CMK (cell line): ENCODE measurements around the gene PCYT1B.
"Not testable (repeated sequence)": the region's sequence is repeated elsewhere in the genome, so short reads cannot be mapped to it uniquely, and the experiment has no call there.

ENCODE experiments used
- DNase-seq: peaks from one replicate; pipeline ENCODE4 v3.0.0-alpha.2; 2010; ENCODE audit warnings: low read depth

Gene PCYT1B

DNA sequence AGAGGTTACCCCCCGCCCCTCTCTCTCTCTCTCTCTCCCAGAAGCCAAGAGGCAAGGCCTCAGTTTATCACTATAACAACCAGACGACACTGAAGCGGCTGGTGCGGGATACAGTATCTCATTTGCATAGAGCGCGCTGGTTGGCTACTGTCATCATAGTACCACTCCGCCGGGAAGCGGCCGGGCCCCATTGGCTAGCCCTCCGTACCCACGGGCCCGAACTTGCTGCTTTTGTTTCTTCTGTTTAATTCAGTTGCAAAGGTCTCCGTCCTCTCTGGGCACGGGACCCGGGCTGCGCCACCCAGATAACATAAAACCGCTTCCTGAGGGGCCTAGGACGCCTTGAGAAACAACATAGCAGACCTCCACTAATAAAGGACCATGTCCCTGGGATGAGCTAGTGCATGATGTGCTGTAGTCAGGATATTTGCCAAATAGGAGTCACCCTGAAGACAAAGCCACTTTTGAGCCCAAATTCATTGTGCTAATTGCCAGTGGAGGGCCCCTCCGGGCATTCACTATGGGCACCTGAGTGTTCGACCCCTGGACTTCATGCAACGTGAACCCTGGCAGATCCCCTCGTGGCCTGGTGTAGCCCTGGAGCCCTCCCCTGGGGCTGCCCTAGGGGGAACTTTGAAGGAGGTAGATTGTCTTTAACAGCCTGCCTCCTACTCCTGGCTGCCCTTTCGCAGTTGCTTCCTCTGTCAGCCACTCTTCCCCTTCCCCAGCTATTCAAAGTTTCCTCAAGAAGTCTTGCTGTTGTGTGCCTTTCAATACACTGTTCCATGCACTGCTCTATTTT lies at the start of gene PCYT1B:
TSS of gene PCYT1B (minus strand) at position 91 of the 802 bp plus-strand sequence. CDS start 242 bp downstream, outside the sequence.
- peak; percentile 30 for DNase-seq

DNA sequence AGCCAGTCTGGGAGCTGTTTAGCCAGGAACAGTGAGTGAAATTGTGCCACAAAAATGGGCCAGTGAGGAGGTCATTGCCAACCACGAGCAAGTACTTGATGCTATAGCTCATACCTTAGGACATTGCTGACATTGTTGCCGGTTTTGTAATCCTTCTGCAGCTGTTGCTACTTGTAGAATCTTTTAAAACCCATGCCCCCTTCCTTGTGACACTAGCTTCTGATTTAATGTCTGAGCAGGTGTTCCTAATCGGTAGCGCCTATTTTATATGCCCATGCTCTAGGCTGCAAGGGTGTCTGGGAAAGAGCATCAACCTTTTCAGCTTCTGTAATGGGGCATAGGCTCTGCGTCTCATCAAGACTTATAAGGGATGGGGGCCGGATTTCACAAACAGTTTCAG lies 49.1 kb upstream of the PCYT1B start:
- DNase-seq, result no peak

DNA sequence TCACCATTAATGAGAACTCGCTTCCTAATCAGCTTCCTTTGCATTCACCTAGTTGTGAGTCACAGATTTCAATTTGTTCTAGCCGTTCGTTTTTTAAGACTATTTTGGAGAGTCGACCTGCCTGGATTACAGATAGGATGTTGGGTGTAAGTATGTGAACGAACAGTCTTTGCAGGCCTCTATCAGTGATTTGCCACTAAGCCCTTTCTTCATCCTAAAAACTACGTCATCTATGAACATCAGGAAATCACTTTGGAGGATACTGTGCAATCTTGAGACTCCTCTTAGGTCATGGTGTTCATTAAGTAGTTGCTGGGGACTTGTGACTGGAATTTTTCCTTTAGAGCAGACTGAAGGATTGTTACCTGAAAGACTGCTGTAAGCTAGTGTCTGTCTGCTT lies 47.7 kb upstream of the PCYT1B start:
- no peak for DNase-seq

DNA sequence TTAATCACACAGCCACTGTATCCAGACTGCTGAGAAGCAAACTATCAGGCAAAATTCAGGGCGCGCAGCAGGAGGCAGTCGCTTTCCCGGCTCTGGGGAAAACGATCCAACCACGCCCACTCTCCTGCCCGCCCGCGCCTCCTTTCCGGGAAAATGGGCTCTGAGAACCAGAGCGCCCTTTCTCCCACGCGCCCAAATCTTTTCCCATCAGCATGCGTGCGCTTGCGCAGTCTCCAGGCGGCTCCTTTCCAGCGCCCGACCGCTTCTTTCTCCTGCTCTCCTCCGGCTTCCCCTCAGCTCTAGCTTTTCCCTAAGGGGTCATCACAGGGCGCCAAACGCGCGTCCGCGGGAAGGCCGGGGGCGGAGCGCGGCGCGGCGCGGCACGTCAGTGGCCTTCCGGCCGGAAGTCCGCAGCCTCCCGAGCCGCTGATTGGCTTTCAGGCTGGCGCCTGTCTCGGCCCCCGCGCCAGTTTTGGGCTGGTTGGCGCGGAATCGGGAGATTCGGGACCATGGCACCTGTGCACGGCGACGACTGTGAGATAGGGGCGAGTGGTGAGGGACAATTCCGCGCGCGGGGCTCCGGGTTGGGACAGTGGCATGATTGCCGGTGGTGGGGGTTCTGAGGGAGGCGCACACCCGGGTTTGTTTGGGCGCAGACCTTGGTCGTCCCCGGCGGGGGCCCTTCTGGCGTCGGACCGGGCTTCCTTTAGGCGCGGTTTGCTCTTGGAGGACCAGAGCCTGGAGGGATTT lies 46.5 kb upstream of the PCYT1B start, which contains the start of gene POLA1:
TSS of gene POLA1 (plus strand) at position 466 of the 750 bp plus-strand sequence. CDS start at position 510, 44 bp downstream.
- DNase-seq, result peak; percentile 62

DNA sequence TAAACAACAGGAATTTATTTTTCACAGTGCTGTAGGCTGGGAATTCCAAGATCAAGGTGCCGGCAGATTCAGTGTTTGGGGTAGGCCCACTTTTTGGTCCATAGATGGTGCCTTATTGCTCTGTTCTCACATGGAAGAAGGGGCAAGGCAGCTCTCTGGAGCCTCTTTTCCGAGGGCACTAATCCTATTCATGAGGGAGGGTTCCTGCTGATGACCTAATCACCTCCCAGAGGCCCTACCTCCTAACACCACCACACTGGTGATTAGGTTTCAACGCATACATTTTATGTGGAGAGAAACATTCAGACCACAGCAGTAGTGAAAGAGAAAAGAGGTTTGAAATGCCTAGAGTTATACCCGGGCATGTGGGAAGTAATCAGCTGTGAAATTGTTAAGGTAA lies 45.2 kb upstream of the PCYT1B start:
- DNase-seq, result no peak

DNA sequence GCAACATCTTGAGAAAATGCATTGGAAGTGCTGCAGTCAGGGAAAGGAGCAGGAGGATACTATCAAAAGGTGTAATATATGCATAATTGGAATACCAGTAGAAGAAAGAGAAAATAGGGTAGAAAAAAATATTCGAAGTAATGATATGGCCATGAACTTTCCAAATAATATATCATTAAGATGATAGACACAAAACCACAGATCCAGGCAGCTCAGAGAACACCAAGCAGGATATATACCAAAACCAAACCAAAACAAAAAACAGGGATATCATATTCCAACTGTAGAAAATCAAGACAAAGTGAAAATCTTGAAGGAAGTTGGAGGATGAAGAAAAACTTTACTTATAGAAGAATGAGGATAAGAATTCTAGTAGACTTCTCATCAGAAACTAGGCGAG lies 36.9 kb upstream of the PCYT1B start:
- no peak for DNase-seq

DNA sequence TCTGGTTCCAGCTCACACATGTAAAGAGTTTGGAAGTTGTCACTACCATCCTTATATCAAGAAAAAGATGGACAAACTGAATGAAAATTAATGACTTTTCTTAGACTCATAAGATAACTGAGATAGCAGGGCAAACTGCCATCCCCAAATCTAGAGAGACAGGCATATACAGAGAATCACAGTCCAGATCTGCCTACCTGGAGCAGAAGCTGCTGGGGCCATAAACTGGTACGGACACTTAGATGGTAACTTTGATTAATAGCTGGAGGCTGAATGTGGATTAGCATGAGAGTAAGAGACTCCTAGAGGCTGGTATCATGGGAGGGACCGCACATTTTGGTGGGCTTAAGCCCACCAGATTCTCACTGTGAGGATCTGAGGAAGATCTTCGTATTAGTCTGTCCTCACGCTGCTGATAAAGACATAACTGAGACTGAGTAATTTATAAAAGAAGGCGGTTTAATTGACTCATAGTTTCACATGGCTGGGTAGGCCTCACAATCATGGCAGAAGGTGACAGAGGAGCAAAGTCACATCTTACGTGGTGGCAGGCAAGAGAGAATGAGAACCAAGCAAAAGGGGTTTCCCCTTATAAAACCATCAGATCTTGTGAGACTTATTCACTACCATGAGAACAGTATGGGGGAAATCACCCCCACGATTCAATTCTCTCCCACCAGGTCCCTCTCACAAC lies 35.7 kb upstream of the PCYT1B start:
- no peak for DNase-seq

DNA sequence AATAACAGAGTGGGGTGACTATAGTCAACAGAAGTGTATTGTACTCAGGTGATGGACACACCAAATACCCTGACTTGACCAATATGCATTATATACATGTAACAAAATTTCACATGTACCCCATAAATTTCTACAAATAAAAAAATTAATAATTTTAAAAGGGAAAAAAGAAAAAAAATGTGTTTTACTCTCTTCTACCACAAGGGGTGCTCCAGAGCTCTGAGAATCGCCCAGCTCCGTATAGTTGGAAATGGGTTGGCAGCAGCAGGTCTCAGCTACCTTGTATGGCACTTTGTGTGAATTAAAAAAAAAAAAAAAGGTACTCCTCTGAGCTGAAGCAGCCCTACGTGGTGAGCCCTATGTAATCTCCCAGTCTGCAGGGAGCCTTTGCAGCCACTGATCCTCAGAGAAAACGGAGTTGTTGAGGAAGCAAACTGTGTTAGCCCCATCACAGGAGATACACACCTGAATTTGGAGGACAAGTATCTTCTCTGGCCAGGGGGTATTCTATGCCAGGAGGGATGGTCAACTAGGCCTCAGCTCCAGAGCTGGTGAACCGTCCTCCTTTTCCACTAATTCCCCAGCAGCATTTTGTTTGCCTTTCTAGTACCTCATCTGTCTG lies 29.4 kb upstream of the PCYT1B start:
- no peak for DNase-seq

DNA sequence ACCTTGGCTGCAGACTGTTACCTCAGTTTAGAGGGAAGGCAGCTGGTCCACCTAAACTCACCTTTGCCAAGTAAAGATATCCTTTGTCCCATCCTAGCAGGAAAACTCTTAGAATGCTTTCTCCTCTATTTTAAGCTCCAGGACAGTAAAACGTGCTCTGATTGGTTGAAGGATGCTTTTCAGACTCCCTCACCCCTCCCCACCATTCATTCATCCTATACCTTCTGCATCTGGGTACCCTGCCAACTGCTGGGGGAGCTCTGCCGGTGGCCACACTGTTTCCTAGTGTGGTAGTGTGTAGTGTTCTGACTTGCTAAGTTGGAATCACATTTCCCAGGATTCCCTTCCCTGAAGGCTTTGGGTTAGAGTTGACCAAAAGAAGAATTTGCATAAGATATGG lies 26.3 kb upstream of the PCYT1B start:
- DNase-seq, result no peak

DNA sequence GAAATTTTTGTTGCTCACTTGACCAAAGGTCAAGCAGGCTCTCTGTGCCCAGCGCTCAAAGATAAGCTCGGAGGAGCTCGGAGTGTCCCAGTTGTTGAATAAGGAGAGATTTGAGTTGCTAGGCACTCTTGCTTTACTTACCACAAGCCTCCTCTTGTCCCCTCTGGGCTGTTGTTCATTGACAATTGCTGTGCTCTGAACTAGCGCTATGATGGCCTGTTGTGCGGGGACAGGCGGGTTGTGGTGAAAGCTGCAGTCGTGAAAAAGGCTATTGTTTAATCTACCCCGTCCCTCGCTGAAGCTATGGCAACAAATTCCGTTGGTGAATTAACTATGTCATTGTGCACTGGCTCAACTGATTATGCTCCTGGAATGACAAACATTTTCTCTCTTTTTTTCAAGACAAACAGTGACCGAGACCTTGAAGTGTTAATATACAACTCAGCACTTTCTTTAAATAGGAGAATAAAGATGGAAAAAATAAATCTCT lies 25.6 kb upstream of the PCYT1B start:
- DNase-seq, result no peak

DNA sequence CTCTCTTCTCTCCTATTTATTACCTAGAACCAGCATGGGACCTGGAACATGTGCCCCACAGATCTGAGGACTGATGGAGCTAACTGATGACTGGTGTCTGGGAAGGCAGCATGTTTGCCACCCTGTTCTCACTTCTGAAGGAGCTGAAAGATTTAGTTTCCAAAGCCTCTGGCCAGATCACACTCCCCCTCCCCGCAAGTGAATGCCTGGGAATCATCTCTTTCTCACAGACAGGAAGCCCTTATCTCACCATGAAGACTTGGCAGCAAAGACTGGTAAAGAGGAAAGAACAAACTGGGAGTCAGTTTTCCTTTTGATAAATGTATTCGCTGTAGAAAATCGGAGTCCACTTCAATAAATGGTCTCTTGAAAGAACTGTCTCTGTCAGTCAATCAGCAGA lies 21.0 kb upstream of the PCYT1B start:
- DNase-seq, result no peak

DNA sequence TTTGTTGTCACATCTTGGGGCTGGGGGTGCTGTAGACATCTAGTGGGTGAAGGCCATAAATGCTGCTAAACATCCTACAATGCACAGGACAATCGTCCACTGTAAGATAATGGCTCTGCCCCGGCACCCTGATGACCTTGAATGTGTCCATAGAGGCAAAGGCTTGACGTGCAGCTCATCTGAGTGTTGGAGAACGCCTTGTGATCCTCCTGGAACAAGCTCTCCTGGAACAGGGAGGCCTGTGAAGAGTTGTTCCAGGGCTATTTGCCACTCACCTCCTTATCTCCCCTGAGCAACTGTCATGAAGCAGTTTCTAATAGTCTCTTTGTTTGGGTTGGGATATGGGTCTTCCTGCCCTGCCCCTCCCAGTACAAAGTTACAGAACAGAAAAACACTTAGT lies 15.2 kb upstream of the PCYT1B start:
- DNase-seq, result no peak

DNA sequence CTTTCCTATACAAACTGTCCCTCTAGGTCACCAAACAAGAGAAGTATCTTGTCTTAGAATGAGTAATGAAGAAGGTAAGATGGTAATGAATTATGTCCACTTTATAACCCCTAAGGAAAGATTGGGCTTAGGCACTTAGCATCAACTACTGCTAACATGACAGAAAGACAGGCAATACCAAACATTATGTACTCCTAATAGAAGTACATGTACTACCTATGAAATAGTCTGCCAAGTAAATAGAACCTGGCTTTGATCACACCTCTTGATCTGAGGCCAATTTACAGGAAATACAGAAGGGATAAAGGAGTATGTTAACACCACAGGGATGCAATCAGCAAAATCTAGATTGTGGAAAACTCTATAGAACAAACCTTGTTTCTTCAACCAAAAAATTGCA lies 14.1 kb upstream of the PCYT1B start:
- DNase-seq, result no peak

DNA sequence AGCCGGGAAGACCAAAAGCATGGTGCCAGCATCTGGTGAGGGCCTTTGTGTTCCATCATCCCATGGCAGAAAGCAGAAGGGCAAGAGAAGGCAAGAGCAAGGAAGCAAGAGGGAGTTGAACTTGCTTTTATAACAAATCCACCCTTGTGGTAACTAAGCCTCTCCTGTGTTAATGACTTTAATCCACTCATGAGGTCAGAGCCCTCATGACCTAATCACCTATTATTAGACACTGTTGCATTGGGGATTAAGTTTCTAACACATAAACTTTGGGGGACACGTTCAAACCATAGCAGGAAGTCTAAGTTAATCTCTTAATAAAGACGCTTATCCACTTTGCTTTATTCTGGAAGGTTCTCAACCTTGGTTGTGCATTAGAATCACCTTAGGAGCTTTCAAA lies 12.5 kb upstream of the PCYT1B start:
- no peak for DNase-seq

DNA sequence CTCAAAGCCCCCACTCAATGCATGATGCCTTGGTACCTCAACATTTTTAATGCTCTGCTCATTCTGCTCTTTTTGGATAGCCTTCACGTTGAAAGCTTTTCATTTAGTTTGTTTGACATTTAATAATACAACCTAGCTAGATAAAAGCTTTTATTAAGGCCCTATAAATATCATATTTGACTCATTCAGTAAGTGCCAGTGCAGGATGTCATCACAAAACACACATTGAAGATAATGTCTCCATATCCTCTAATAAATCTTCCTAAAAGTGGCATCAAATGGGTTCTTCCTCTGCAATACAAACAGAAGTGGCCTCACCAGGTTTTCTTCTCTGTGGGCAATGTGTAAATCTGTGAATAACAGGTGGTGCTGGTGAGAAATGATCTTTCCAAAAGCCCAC lies 12.0 kb upstream of the PCYT1B start:
- DNase-seq, result no peak

DNA sequence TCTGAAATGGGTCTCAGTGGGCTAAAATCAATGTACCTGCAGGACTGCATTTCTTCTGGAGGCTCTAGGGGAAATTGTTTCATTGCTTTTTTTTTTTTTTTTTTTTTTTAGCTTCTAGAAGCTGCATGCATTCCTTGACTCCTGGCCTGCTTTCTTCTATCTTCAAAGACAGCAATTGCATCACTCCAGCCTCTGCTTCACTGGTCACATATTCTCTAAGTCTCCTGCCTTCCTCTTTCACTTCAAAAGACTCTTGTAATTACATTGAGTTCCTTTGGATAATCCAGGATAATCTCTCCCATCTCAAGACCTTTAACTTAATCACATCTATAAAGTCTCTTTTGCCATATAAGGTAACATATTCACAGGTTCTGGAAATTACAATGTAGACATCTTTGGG lies 11.3 kb upstream of the PCYT1B start:
- no peak for DNase-seq

DNA sequence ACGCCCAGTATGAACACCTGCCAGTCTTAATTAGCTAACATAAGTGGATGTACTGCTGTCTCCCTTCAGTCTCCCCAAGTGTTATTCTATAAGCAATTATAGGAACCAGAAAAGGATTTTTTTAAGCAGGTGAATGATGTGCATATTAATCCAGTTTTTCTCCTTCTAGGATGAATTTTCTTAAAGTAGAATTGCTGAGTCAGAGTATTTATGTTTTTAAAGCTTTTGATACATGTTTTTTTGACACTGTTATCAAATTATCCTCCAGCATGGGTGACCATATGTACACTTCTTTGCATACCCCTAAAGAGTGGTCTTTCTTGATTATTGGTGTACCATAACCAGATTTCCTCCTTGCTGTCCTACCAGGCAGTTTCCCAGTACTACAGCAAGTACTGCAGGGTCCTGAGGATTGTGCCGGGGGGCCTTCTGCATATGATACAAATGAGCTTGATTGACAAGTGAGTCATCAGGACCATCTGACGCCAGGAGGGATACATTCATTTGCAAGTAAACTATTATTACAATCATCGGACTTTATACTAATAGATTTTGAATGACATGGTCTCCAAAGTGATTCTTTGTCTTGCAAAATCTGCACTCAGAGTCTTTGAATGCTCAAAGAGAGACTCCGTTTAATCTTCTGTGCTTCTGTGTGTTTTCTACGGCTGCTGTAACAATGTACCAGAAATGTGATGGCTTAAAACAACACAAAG lies 10.7 kb upstream of the PCYT1B start:
- DNase-seq, result no peak

DNA sequence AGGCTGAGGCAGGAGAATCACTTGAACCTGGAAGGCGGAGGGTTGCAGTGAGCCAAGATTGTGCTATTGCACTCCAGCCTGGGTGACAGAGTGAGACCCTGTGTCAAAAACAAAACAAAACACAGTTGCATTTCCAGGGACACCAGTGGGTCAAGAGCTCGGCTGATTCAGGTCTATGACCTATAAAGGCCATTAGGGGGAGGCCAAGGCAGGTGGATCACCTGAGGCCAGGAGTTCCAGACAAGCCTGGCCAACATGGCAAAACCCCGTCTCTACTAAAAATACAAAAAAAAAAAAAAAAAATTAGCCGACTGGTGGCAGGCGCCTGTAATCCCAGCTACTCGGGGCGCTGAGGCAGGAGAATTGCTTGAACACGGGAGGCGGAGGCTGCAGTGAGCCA lies 8.5 kb upstream of the PCYT1B start:
- DNase-seq, result not testable (repeated sequence)

DNA sequence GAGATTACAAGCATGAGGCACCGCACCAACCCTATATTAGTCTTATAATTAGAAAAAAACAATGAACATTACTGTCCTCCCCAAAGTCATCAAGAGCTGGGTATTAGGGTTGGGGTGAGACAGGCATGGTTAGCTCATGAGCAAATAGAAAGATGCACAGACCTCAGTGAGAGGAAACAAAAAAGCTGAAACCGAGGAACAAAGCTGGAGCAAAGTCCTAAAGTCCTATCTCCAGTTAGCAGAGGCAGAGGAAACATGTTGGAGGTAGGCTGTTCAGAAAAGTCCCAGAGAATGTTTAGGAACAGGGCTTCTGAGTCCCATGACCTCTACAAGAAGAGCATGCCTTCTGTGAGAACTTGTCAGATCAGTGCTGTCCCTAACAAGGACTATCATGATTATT lies 4.6 kb upstream of the PCYT1B start:
- no peak for DNase-seq

DNA sequence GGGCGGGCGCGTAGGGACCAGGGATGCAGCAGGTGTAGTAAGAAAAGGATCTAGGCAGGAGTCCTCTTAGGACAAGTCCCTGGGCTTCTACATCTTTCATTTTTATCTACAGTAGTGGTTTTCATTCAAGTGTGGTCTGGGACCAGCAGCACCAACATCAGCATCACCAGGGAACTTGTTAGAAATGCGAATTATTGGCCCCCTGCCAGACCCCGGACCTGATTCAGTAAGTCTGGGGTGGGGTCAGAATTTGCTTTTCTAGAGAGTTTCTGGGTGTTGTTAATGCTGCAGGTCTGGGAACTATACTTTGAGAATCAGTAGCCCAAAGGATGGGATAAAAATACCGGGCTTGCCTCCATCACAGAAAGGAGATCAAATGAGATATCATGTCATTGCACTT lies 1.3 kb upstream of the PCYT1B start:
- DNase-seq, result no peak

DNA sequence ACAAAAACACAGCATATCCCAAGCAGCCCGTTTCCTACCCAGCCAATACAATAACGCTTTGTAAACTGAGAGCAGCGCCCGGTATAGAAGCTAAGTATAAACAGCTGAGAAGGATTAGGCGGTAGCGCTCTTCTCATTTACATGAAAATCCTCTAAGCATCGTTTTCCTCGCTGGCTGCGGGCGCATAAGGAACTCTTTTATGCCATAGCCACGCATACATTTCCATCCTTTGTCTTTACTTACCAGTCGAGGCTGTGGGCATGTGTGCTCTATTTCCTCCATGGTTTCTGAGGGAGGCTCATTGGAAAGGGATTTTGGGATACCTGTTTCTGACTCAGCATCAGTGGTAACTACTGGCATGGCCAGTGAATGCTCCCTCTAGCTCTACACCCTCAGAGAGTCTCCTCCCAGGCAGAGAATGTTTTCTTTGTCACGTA lies 383 bp downstream of the PCYT1B start:
- no peak for DNase-seq
